OCI-LY1 (cell line): ENCODE data around the gene MACROD2.

Experiments used
- H2AFZ ChIP-seq: fragments of 200-600 bp; sonication (generic), shearing (Covaris generic); 2 replicates; pipeline ENCODE4 v1.6.0; 2014; ENCODE audit warnings: antibody characterized with exemption, mild to moderate bottlenecking, low read length
- H3F3A ChIP-seq: fragments of 200-600 bp; sonication (generic), shearing (Covaris generic); 2 replicates; pipeline ENCODE4 v1.6.0; 2014; ENCODE audit warnings: mild to moderate bottlenecking, antibody characterized with exemption, low read length, moderate library complexity; ENCODE audit not compliant: insufficient read depth
- H3K27ac ChIP-seq: fragments of 200-600 bp; sonication (generic); 2 replicates; pipeline ENCODE4 v1.5.1; 2014; ENCODE audit warnings: low read length, mixed run types, mild to moderate bottlenecking, low read depth; ENCODE audit not compliant: poor library complexity, severe bottlenecking
- H3K27me3 ChIP-seq: fragments of 200-600 bp; sonication (generic); 2 replicates; pipeline ENCODE4 v1.6.0; 2014; ENCODE audit warnings: antibody characterized with exemption, mild to moderate bottlenecking, low read length, moderate library complexity; ENCODE audit not compliant: insufficient read depth
- H3K36me3 ChIP-seq: fragments of 200-600 bp; sonication (generic); 2 replicates; pipeline ENCODE4 v1.6.1; 2014; ENCODE audit warnings: mild to moderate bottlenecking, antibody characterized with exemption, low read length, moderate library complexity, mixed read lengths; ENCODE audit not compliant: insufficient read depth
- H3K4me1 ChIP-seq: fragments of 200-600 bp; sonication (generic); 2 replicates; pipeline ENCODE4 v1.5.1; 2014; ENCODE audit warnings: mild to moderate bottlenecking, low read length, moderate library complexity; ENCODE audit not compliant: insufficient read depth, severe bottlenecking
- H3K4me2 ChIP-seq: fragments of 200-600 bp; sonication (generic), shearing (Covaris generic); 2 replicates; pipeline ENCODE4 v1.6.1; 2014; ENCODE audit warnings: low read length
- H3K4me3 ChIP-seq: fragments of 200-600 bp; sonication (generic); 2 replicates; pipeline ENCODE4 v1.5.1; 2014; ENCODE audit warnings: low read length, low read depth, mild to moderate bottlenecking, mixed read lengths; ENCODE audit not compliant: poor library complexity, severe bottlenecking
- H3K79me2 ChIP-seq: fragments of 200-600 bp; shearing (Covaris generic); 2 replicates; pipeline ENCODE4 v1.6.1; 2016; ENCODE audit warnings: mixed run types, low read length, mixed read lengths; ENCODE audit not compliant: insufficient read depth
- H3K9ac ChIP-seq: fragments of 200-600 bp; sonication (generic), shearing (Covaris generic); 2 replicates; pipeline ENCODE4 v1.6.1; 2014; ENCODE audit warnings: mild to moderate bottlenecking, low read length, mixed read lengths
- H3K9me2 ChIP-seq: fragments of 200-600 bp; sonication (generic), shearing (Covaris generic); 2 replicates; pipeline ENCODE4 v1.6.1; 2014; ENCODE audit warnings: low read depth, mild to moderate bottlenecking, low read length, mixed read lengths
- H3K9me3 ChIP-seq: fragments of 200-600 bp; shearing (Covaris generic); 2 replicates; pipeline ENCODE4 v1.6.1; 2014; ENCODE audit warnings: low read length, mixed read lengths
- H4K20me1 ChIP-seq: fragments of 200-600 bp; sonication (generic), shearing (Covaris generic); 2 replicates; pipeline ENCODE4 v1.6.0; 2016; ENCODE audit warnings: mild to moderate bottlenecking, low read length; ENCODE audit not compliant: insufficient read depth
- CTCF ChIP-seq: fragments of 200-600 bp; sonication (generic), shearing (Covaris generic); IDR thresholded peaks from 2 replicates; pipeline ENCODE4 v1.5.1; 2017; ENCODE audit warnings: mild to moderate bottlenecking, antibody characterized with exemption, low read length, moderate library complexity, mixed read lengths
- EZH2 ChIP-seq: fragments of 200-600 bp; sonication (generic), shearing (Covaris generic); IDR thresholded peaks from 2 replicates; pipeline ENCODE4 v1.8.0; 2017; ENCODE audit warnings: borderline replicate concordance, mixed run types, mild to moderate bottlenecking, antibody characterized with exemption, low read length, moderate library complexity, mixed read lengths

MACROD2 gene

GRCh38 chr20:14093652-14094051 lies 98.3 kb downstream of the MACROD2 start:
- Histone ChIP-seq H3K27ac (no peak overlapping the region), H3K4me1 (no peaks in the 10 kb centered on the region)
- TF ChIP-seq EZH2 (no peak), CTCF (no peak)

GRCh38 chr20:14098261-14098660 lies 102.9 kb downstream of the MACROD2 start:
- Histone ChIP-seq H3K9me3 (no peaks in the 10 kb centered on the region), H3K36me3 (no peaks in the 10 kb centered on the region), H2AFZ (no peak overlapping the region), H3K4me1 (no peaks in the 10 kb centered on the region), H3K4me3 (no peak overlapping the region), H3K79me2 (no peaks in the 10 kb centered on the region), H3K27ac (no peak overlapping the region), H3K27me3 (no peaks in the 10 kb centered on the region), H4K20me1 (no peaks in the 10 kb centered on the region), H3F3A (no peaks in the 10 kb centered on the region), H3K9me2 (no peaks in the 10 kb centered on the region), H3K4me2 (no peak overlapping the region), H3K9ac (no peak overlapping the region)
- TF ChIP-seq CTCF: no peak

More at GRCh38 chr20:14093652-14094051, 98.3 kb downstream of the MACROD2 start:
- Histone ChIP-seq H3K9me2 (no peaks in the 10 kb centered on the region), H3K4me3 (no peak overlapping the region), H3K4me2 (no peak overlapping the region), H3F3A (no peaks in the 10 kb centered on the region), H3K9me3 (no peaks in the 10 kb centered on the region), H3K9ac (no peak overlapping the region), H3K27me3 (no peaks in the 10 kb centered on the region), H2AFZ (no peak overlapping the region), H3K36me3 (no peaks in the 10 kb centered on the region), H3K79me2 (no peaks in the 10 kb centered on the region), H4K20me1 (no peaks in the 10 kb centered on the region)

- no peak overlapping the region for H3K9ac ChIP-seq
- H3K4me2 ChIP-seq: no peak overlapping the region
- H3K4me1 ChIP-seq: no peaks in the 10 kb centered on the region
- no peak overlapping the region for H2AFZ ChIP-seq
- no peaks in the 10 kb centered on the region for H3F3A ChIP-seq
- H3K36me3 ChIP-seq: no peaks in the 10 kb centered on the region
- no peaks in the 10 kb centered on the region for H3K27me3 ChIP-seq
- no peak overlapping the region for H3K27ac ChIP-seq
- H4K20me1 ChIP-seq: no peaks in the 10 kb centered on the region
- H3K79me2 ChIP-seq: no peaks in the 10 kb centered on the region
- no peak overlapping the region for H3K4me3 ChIP-seq
- no peaks in the 10 kb centered on the region for H3K9me2 ChIP-seq
- H3K9me3 ChIP-seq: no peaks in the 10 kb centered on the region
- TF ChIP-seq EZH2 (no peak), CTCF (no peak)
Observed at GRCh38 chr20:14113416-14113815, 118.1 kb downstream of the MACROD2 start.
